Astrocyte (in vitro differentiated cells and primary cell): ENCODE results near the gene VCL. TPM values are rescaled to one million over a fixed set of nuclear protein-coding genes. Genes with fewer than 3 reads are reported as not detected.
"Not testable (repeated sequence)": the region's sequence is repeated elsewhere in the genome, so short reads cannot be mapped to it uniquely, and the experiment has no call there.

ENCODE experiments used
- DNase-seq: peaks from one replicate; pipeline ENCODE4 v3.0.0-alpha.2; 2010; ENCODE audit warnings: low read depth
- FAIRE-seq: peaks from 2 replicates; lab custom pipeline; 2011; peaks lifted over from hg19 to GRCh38; lab: Jason Lieb, UNC
- H2AFZ ChIP-seq: 2 replicates; pipeline ENCODE4 v1.6.0; 2012; ENCODE audit warnings: low read depth, low read length, inconsistent platforms
- H3K27ac ChIP-seq: 2 replicates; pipeline ENCODE4 v1.5.1; 2011; ENCODE audit warnings: low read depth, low read length, inconsistent platforms
- H3K27me3 ChIP-seq: 2 replicates; pipeline ENCODE4 v1.6.0; 2011; ENCODE audit warnings: low read length, inconsistent platforms; ENCODE audit not compliant: insufficient read depth
- H3K36me3 ChIP-seq: 2 replicates; pipeline ENCODE4 v1.5.1; 2011; ENCODE audit warnings: low read length, inconsistent platforms; ENCODE audit not compliant: insufficient read depth
- H3K4me1 ChIP-seq: 2 replicates; pipeline ENCODE4 v1.5.1; 2011; ENCODE audit warnings: low read length, inconsistent platforms; ENCODE audit not compliant: insufficient read depth
- H3K4me2 ChIP-seq: 2 replicates; pipeline ENCODE4 v1.6.0; 2012; ENCODE audit warnings: low read length, inconsistent platforms
- H3K4me3 ChIP-seq: 2 replicates; pipeline ENCODE4 v1.5.1; 2011; ENCODE audit warnings: low read depth, mild to moderate bottlenecking, low read length, inconsistent platforms; ENCODE audit not compliant: insufficient read depth
- H3K79me2 ChIP-seq: 2 replicates; pipeline ENCODE4 v1.6.0; 2012; ENCODE audit warnings: mild to moderate bottlenecking, low read length, inconsistent platforms; ENCODE audit not compliant: insufficient read depth
- H3K9ac ChIP-seq: 2 replicates; pipeline ENCODE4 v1.6.0; 2012; ENCODE audit warnings: mild to moderate bottlenecking, low read length, inconsistent platforms
- H3K9me3 ChIP-seq: 2 replicates; pipeline ENCODE4 v1.5.1; 2012; ENCODE audit warnings: low read depth, mild to moderate bottlenecking, low read length, inconsistent platforms; ENCODE audit not compliant: insufficient read depth
- H4K20me1 ChIP-seq: 2 replicates; pipeline ENCODE4 v1.6.0; 2012; ENCODE audit warnings: low read length, inconsistent platforms; ENCODE audit not compliant: insufficient read depth
- H3K27ac Mint-ChIP-seq: one replicate; pipeline ENCODE4 v1.8.0; 2021; ENCODE audit warnings: mild to moderate bottlenecking, mixed read lengths; ENCODE audit not compliant: unreplicated experiment
- H3K27me3 Mint-ChIP-seq: one replicate; pipeline ENCODE4 v1.8.0; 2021; ENCODE audit warnings: low read depth, mixed read lengths; ENCODE audit not compliant: unreplicated experiment
- H3K36me3 Mint-ChIP-seq: one replicate; pipeline ENCODE4 v1.8.0; 2021; ENCODE audit warnings: low read depth, mixed read lengths; ENCODE audit not compliant: unreplicated experiment
- H3K4me1 Mint-ChIP-seq: one replicate; pipeline ENCODE4 v1.8.0; 2021; ENCODE audit warnings: low read depth, mixed read lengths; ENCODE audit not compliant: unreplicated experiment
- H3K4me3 Mint-ChIP-seq: one replicate; pipeline ENCODE4 v1.8.0; 2021; ENCODE audit warnings: mild to moderate bottlenecking, moderate library complexity, mixed read lengths; ENCODE audit not compliant: unreplicated experiment
- H3K9me3 Mint-ChIP-seq: one replicate; pipeline ENCODE4 v1.8.0; 2021; ENCODE audit warnings: mild to moderate bottlenecking, mixed read lengths; ENCODE audit not compliant: unreplicated experiment
- EZH2 ChIP-seq: IDR thresholded peaks from 2 replicates; pipeline ENCODE4 v1.6.1; 2012; ENCODE audit warnings: mild to moderate bottlenecking, low read length, inconsistent platforms; ENCODE audit not compliant: insufficient read depth
- total RNA-seq: library from RNA; stranded (reverse); gene quantifications from 2 replicates; pipeline ENCODE4 v1.2.1, GENCODE V29; 2021
- TF ChIP-seq, protein P1 (sequence below): IDR thresholded peaks from 2 replicates; pipeline ENCODE4 v1.5.1; 2011; ENCODE audit warnings: low read depth, mild to moderate bottlenecking, inconsistent platforms, low read length, moderate library complexity; ENCODE audit not compliant: insufficient read depth

Gene VCL
- total RNA-seq, 1 donor from 2014 or later, result 474 TPM

GRCh38 chr10:74135452-74135851 is 137.5 kb downstream of the VCL start:
- Mint-ChIP-seq H3K27me3 (no peaks in the 10 kb centered on the region), H3K9me3 (no peaks in the 10 kb centered on the region), H3K4me3 (no peak overlapping the region), H3K4me1 (no peaks in the 10 kb centered on the region), H3K36me3 (peaks cover 6% of the 10 kb centered on the region), H3K27ac (no peak overlapping the region)
- no peaks in the 10 kb centered on the region for H3K4me1 ChIP-seq
- H3K9ac ChIP-seq, result no peak overlapping the region
- no peak overlapping the region for H3K4me3 ChIP-seq
- H3K27me3 ChIP-seq, result no peaks in the 10 kb centered on the region
- H3K79me2 ChIP-seq, result peaks cover 15% of the 10 kb centered on the region
- H3K27ac ChIP-seq, result no peak overlapping the region
- FAIRE-seq (no peak), DNase-seq (no peak)
- peaks cover 36% of the 10 kb centered on the region for H3K36me3 ChIP-seq
- H3K9me3 ChIP-seq, result no peaks in the 10 kb centered on the region
- H2AFZ ChIP-seq, result no peak overlapping the region
- peaks cover 20% of the 10 kb centered on the region for H4K20me1 ChIP-seq
- no peak for TF ChIP-seq EZH2
- TF ChIP-seq, protein P1, sequence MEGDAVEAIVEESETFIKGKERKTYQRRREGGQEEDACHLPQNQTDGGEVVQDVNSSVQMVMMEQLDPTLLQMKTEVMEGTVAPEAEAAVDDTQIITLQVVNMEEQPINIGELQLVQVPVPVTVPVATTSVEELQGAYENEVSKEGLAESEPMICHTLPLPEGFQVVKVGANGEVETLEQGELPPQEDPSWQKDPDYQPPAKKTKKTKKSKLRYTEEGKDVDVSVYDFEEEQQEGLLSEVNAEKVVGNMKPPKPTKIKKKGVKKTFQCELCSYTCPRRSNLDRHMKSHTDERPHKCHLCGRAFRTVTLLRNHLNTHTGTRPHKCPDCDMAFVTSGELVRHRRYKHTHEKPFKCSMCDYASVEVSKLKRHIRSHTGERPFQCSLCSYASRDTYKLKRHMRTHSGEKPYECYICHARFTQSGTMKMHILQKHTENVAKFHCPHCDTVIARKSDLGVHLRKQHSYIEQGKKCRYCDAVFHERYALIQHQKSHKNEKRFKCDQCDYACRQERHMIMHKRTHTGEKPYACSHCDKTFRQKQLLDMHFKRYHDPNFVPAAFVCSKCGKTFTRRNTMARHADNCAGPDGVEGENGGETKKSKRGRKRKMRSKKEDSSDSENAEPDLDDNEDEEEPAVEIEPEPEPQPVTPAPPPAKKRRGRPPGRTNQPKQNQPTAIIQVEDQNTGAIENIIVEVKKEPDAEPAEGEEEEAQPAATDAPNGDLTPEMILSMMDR, result no peak
- H3K4me2 ChIP-seq, result no peak overlapping the region

DNA sequence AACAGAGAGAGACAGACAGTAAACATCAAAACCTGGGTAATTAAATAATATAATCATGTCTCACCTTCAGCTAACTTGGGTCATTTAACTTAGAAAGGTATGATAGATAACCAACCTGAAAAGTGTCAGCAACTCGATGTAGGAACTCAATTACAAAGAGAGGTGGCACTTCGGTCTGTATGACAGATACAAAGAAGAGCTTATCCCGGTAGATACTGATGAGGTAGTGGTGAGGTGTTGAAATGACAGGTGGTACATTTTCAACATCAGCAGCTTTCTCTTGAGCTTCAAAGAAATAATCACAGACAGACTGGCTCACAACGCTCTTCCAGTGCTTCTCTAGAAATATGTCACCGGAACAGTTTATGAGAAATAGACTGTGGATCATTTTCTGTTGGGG is 140.1 kb downstream of the VCL start:
- H3K27ac ChIP-seq, result no peak overlapping the region
- DNase-seq, result no peak
- Mint-ChIP-seq H3K27ac (no peak overlapping the region), H3K4me1 (no peaks in the 10 kb centered on the region), H3K4me3 (no peak overlapping the region), H3K36me3 (peaks cover 5% of the 10 kb centered on the region), H3K27me3 (no peaks in the 10 kb centered on the region), H3K9me3 (no peaks in the 10 kb centered on the region)
- no peaks in the 10 kb centered on the region for H3K27me3 ChIP-seq
- H3K4me2 ChIP-seq, result no peak overlapping the region
- no peak for FAIRE-seq
- no peaks in the 10 kb centered on the region for H3K4me1 ChIP-seq
- H3K36me3 ChIP-seq, result peaks cover 31% of the 10 kb centered on the region
- no peak overlapping the region for H3K4me3 ChIP-seq
- TF ChIP-seq, protein P1, result no peak
- no peak for TF ChIP-seq EZH2
- peaks cover 39% of the 10 kb centered on the region for H3K79me2 ChIP-seq
- no peak overlapping the region for H3K9ac ChIP-seq
- H3K9me3 ChIP-seq, result no peaks in the 10 kb centered on the region
- peaks cover 30% of the 10 kb centered on the region for H4K20me1 ChIP-seq
- H2AFZ ChIP-seq, result no peak overlapping the region

- not testable (repeated sequence) for H3K4me1 Mint-ChIP-seq, H2AFZ ChIP-seq, H3K9ac ChIP-seq, H3K4me3 Mint-ChIP-seq, H3K4me1 ChIP-seq, H3K9me3 Mint-ChIP-seq, H3K27ac ChIP-seq, H3K4me2 ChIP-seq, H3K27ac Mint-ChIP-seq, H3K4me3 ChIP-seq, FAIRE-seq, H3K27me3 ChIP-seq, DNase-seq, H3K36me3 Mint-ChIP-seq, H3K27me3 Mint-ChIP-seq, H3K9me3 ChIP-seq
- Histone ChIP-seq H4K20me1 (peaks cover 36% of the 10 kb centered on the region), H3K79me2 (peaks cover 45% of the 10 kb centered on the region), H3K36me3 (peaks cover 27% of the 10 kb centered on the region)
Observed at GRCh38 chr10:74138596-74138995, 140.7 kb downstream of the VCL start.
